DOHH2 (cell line): ENCODE measurements around the gene ACIN1.

Experiments used
- EZH2phosphoT487 ChIP-seq: fragments of 200-600 bp; sonication (generic); IDR thresholded peaks from 2 replicates; pipeline ENCODE4 v1.6.1; 2017; ENCODE audit warnings: borderline replicate concordance, mild to moderate bottlenecking, antibody characterized with exemption, low read length, moderate library complexity, mixed read lengths
- TF ChIP-seq, protein P1 (sequence below): fragments of 200-600 bp; sonication (generic); IDR thresholded peaks from one replicate; pipeline ENCODE4 v1.5.1; 2014; ENCODE audit warnings: antibody characterized with exemption, mild to moderate bottlenecking, low read depth, low read length; ENCODE audit not compliant: poor library complexity, severe bottlenecking

DNA sequence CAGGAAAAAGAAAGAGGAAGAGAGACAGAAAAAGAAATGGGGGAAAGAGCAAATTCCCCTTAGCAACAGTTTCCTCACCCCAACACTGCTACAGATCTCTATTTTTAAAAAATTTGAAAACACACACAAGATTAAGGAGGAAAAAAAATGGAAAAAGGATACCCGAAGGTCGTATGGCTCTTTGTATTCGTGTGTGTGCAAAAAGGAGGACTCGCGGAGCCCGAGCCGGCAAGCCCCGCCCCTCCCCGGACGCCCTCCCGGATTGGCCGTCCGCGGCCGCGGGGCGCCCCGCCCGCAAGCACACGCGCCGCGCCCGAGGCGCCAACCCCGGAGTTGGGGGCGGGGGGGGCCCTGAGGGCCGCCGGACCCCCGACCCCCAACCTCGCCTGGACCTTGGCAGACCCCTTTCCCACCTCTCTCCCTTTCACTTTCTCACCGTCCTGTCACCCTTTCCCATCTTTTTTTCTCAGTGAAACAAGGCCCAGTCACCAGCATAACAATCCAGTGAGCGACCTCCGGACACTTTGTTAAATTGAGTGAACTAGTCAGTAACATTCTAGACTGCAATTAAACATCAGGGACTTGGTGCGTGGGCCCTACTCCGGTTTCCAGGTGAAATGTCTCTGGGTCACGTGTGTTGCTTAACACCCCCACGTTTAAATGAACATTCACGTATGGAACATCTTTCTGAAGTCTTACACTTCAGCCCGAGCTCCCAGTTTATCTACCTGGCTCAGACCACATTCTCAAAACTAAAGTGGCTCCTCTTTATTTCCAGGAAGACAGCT, 84.8 kb downstream of the ACIN1 start, which contains the start of gene C14orf93:
- TF ChIP-seq, protein P1, sequence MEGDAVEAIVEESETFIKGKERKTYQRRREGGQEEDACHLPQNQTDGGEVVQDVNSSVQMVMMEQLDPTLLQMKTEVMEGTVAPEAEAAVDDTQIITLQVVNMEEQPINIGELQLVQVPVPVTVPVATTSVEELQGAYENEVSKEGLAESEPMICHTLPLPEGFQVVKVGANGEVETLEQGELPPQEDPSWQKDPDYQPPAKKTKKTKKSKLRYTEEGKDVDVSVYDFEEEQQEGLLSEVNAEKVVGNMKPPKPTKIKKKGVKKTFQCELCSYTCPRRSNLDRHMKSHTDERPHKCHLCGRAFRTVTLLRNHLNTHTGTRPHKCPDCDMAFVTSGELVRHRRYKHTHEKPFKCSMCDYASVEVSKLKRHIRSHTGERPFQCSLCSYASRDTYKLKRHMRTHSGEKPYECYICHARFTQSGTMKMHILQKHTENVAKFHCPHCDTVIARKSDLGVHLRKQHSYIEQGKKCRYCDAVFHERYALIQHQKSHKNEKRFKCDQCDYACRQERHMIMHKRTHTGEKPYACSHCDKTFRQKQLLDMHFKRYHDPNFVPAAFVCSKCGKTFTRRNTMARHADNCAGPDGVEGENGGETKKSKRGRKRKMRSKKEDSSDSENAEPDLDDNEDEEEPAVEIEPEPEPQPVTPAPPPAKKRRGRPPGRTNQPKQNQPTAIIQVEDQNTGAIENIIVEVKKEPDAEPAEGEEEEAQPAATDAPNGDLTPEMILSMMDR, result no peak
- TF ChIP-seq EZH2phosphoT487, result no peak
